HG03135 (cell line): ENCODE results near the gene STT3B.

Experiments
- ATAC-seq: cut with Tn5 transposase; IDR thresholded peaks from one replicate; pipeline ENCODE4 v1.9.1; 2021; ENCODE audit warnings: mild to moderate bottlenecking, moderate library complexity; ENCODE audit not compliant: unreplicated experiment

STT3B gene

GRCh38 chr3:31636694-31637442, 104.1 kb downstream of the STT3B start:
- no peak for ATAC-seq

GRCh38 chr3:31639828-31640227, 107.1 kb downstream of the STT3B start:
- no peak for ATAC-seq

- ATAC-seq, result no peak
These were observed 112.5 kb downstream of the STT3B start for GRCh38 chr3:31645256-31645655.

GRCh38 chr3:31648286-31648968, 115.7 kb downstream of the STT3B start:
- ATAC-seq, result no peak

GRCh38 chr3:31652296-31652695, 119.6 kb downstream of the STT3B start:
- no peak for ATAC-seq

GRCh38 chr3:31653464-31653863, 120.7 kb downstream of the STT3B start:
- no peak for ATAC-seq

GRCh38 chr3:31654998-31655397, 122.3 kb downstream of the STT3B start:
- ATAC-seq, result no peak

GRCh38 chr3:31659246-31659645, 126.5 kb downstream of the STT3B start:
- no peak for ATAC-seq

GRCh38 chr3:31661286-31661685, 128.6 kb downstream of the STT3B start:
- no peak for ATAC-seq

- ATAC-seq, result no peak
These were observed 129.4 kb downstream of the STT3B start for GRCh38 chr3:31661993-31662670.

- no peak for ATAC-seq
These were observed 131.3 kb downstream of the STT3B start for GRCh38 chr3:31664031-31664430.

- ATAC-seq, result no peak
These were observed 134.9 kb downstream of the STT3B start for GRCh38 chr3:31667582-31667981.

GRCh38 chr3:31668242-31668641, 135.5 kb downstream of the STT3B start:
- ATAC-seq, result no peak

GRCh38 chr3:31670136-31670535, 137.4 kb downstream of the STT3B start:
- no peak for ATAC-seq

- ATAC-seq, result no peak
These were observed 138.0 kb downstream of the STT3B start for GRCh38 chr3:31670722-31671121.

GRCh38 chr3:31671451-31671850, 138.7 kb downstream of the STT3B start:
- ATAC-seq, result no peak

GRCh38 chr3:31671976-31672375, 139.3 kb downstream of the STT3B start:
- ATAC-seq, result no peak

GRCh38 chr3:31673950-31674349, 141.2 kb downstream of the STT3B start:
- ATAC-seq, result no peak

- ATAC-seq, result no peak
These were observed 143.8 kb downstream of the STT3B start for GRCh38 chr3:31676556-31676955.

GRCh38 chr3:31680072-31680870, 147.5 kb downstream of the STT3B start:
- ATAC-seq, result no peak
